A549 (cell line): ENCODE data around the gene ADAMTS4.

Experiments used
- BHLHE40 ChIP-seq: IDR thresholded peaks from 2 replicates; pipeline ENCODE4 v1.6.1; 2012; ENCODE audit warnings: low read depth, low read length, inconsistent platforms
- CTCF ChIP-seq: fragments of >200 bp; sonication (Bioruptor Twin); formaldehyde crosslinking; IDR thresholded peaks from 3 replicates; pipeline ENCODE4 v1.5.1; 2016
- EHF ChIP-seq: fragments of 250-450 bp; sonication (Bioruptor Pico); IDR thresholded peaks from 2 replicates; pipeline ENCODE4 v1.5.0; 2020; ENCODE audit warnings: mild to moderate bottlenecking
- MAFK ChIP-seq: fragments of 450-650 bp; IDR thresholded peaks from 2 replicates; pipeline ENCODE4 v1.6.1; 2014; ENCODE audit not compliant: partially characterized antibody
- MAX ChIP-seq: IDR thresholded peaks from 2 replicates; pipeline ENCODE4 v1.6.1; 2012
- PHF8 ChIP-seq: fragments of 200-600 bp; sonication (generic); IDR thresholded peaks from 2 replicates; pipeline ENCODE4 v1.6.1; 2016; ENCODE audit warnings: low read depth, mild to moderate bottlenecking, antibody characterized with exemption, moderate library complexity, borderline replicate concordance
- POLR2A ChIP-seq: IDR thresholded peaks from 2 replicates; pipeline ENCODE4 v1.6.1; 2012; ENCODE audit warnings: mild to moderate bottlenecking, low read length
- SMC3 ChIP-seq: fragments of >200 bp; sonication (Bioruptor Twin); formaldehyde crosslinking; IDR thresholded peaks from 3 replicates; pipeline ENCODE4 v1.6.1; 2018; ENCODE audit warnings: inconsistent platforms

- TF ChIP-seq CTCF, result no peak
- no peak for TF ChIP-seq MAX
- no peak for TF ChIP-seq POLR2A
- no peak for TF ChIP-seq SMC3
- TF ChIP-seq EHF (CRISPR knock-in tag), result no peak
- no peak for TF ChIP-seq BHLHE40
- no peak for TF ChIP-seq MAFK
- no peak for TF ChIP-seq PHF8
Observed at GRCh38 chr1:161225178-161225533, 26.3 kb upstream of the ADAMTS4 start.
